Measurements from ENCODE around the gene SLC25A23. TPM values are rescaled to one million over a fixed set of nuclear protein-coding genes. Genes with fewer than 3 reads are reported as not detected.

Gene SLC25A23
- total and polyA plus RNA-seq, 2 experiments from 2014 or later: 56.6 to 59.0 TPM

GRCh38 chr19:6448045-6448444 is 11.5 kb downstream of the SLC25A23 start:
- WGBS (ENCODE audit: low lambda C conversion rate, missing lambda C conversion rate): 75% methylated on average over 3 of the region's 3 CpGs
- H2AFZ ChIP-seq: no peak overlapping the region
- no peaks in the 10 kb centered on the region for H4K20me1 ChIP-seq (ENCODE audit: insufficient read depth, poor library complexity, severe bottlenecking)
- no peak for DNase-seq (ENCODE audit: low spot score)
- H3K9me3 ChIP-seq (ENCODE audit: low read depth): no peaks in the 10 kb centered on the region
- no peaks in the 10 kb centered on the region for H3K9me2 ChIP-seq (replicated peaks; ENCODE audit: insufficient read depth)
- H3K4me2 ChIP-seq: no peak overlapping the region
- no peak overlapping the region for H3K27ac ChIP-seq
- no peaks in the 10 kb centered on the region for H3K36me3 ChIP-seq (replicated peaks; ENCODE audit: insufficient read depth, low read depth)
- no peak for TF ChIP-seq EZH2phosphoT487 (IDR thresholded peaks at IDR 0.05; ENCODE audit: low read depth, severe bottlenecking, unreplicated experiment)
- TF ChIP-seq EZH2 (IDR thresholded peaks at IDR 0.05; ENCODE audit: borderline replicate concordance): no peak
- TF ChIP-seq, protein P1, sequence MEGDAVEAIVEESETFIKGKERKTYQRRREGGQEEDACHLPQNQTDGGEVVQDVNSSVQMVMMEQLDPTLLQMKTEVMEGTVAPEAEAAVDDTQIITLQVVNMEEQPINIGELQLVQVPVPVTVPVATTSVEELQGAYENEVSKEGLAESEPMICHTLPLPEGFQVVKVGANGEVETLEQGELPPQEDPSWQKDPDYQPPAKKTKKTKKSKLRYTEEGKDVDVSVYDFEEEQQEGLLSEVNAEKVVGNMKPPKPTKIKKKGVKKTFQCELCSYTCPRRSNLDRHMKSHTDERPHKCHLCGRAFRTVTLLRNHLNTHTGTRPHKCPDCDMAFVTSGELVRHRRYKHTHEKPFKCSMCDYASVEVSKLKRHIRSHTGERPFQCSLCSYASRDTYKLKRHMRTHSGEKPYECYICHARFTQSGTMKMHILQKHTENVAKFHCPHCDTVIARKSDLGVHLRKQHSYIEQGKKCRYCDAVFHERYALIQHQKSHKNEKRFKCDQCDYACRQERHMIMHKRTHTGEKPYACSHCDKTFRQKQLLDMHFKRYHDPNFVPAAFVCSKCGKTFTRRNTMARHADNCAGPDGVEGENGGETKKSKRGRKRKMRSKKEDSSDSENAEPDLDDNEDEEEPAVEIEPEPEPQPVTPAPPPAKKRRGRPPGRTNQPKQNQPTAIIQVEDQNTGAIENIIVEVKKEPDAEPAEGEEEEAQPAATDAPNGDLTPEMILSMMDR (IDR thresholded peaks at IDR 0.05; ENCODE audit: poor library complexity): no peak
- H3K79me2 ChIP-seq: no peaks in the 10 kb centered on the region
- no peaks in the 10 kb centered on the region for H3K4me1 ChIP-seq (ENCODE audit: insufficient read depth)
- H3K4me3 ChIP-seq: no peak overlapping the region
- H3K27me3 ChIP-seq: no peaks in the 10 kb centered on the region

DNA sequence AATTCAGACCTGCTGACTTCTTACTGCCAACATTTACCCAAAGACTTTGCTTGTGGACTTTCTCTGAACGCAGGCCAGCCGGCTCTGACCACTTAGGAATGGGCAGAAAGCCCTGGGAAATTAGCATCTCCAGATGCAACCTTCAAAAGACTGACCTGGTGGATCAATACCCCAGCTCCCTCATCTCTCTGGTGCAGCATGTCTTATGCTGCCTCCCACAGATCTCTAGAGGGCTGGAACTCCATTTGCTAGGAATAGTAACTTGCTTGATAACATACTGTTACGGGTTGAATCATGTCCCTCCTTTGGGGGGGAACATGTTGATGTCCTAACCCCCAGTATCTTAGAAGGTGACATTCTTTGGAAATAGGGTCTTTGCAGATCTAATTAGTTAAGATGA is 13.1 kb downstream of the SLC25A23 start:
- Histone ChIP-seq H3K27ac (no peak overlapping the region), H3K4me2 (no peak overlapping the region), H3K9me2 (replicated peaks; ENCODE audit: insufficient read depth) (no peaks in the 10 kb centered on the region), H3K27me3 (no peaks in the 10 kb centered on the region), H3K4me1 (ENCODE audit: insufficient read depth) (no peaks in the 10 kb centered on the region), H3K4me3 (no peak overlapping the region), H4K20me1 (ENCODE audit: insufficient read depth, poor library complexity, severe bottlenecking) (no peaks in the 10 kb centered on the region), H3K36me3 (replicated peaks; ENCODE audit: insufficient read depth, low read depth) (no peaks in the 10 kb centered on the region), H3K9me3 (ENCODE audit: low read depth) (no peaks in the 10 kb centered on the region), H2AFZ (no peak overlapping the region), H3K79me2 (no peaks in the 10 kb centered on the region)
- no peak for DNase-seq (ENCODE audit: low spot score)
- TF ChIP-seq, protein P1 (IDR thresholded peaks at IDR 0.05; ENCODE audit: poor library complexity): no peak
- WGBS (ENCODE audit: low lambda C conversion rate, missing lambda C conversion rate): 89% methylated on average over 3 of the region's 3 CpGs

DNA sequence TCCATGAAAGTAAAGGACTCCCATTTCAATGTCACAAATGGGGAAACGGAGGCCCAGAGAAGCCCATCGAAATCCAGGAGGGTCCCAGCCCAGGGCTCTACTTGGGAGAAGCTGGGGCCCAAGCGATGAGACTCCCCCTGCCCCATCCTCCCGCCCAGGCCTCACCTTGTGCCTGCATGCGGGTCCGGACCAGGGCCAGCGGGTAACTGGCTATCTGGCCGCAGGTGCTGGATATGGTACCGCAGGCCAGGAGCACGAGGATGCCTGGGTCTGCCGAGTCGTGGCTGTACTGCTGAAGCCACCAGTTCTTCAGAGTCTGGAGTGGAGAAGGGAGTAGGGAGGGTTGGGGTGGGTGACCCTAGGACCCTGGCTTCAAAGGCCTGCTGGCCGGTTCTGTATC is 15.6 kb downstream of the SLC25A23 start:
- Histone ChIP-seq H3K9me3 (ENCODE audit: low read depth) (no peaks in the 10 kb centered on the region), H3K79me2 (no peaks in the 10 kb centered on the region), H4K20me1 (ENCODE audit: insufficient read depth, poor library complexity, severe bottlenecking) (no peaks in the 10 kb centered on the region), H3K4me2 (no peak overlapping the region), H3K4me3 (no peak overlapping the region), H3K9me2 (replicated peaks; ENCODE audit: insufficient read depth) (no peaks in the 10 kb centered on the region), H3K27ac (no peak overlapping the region), H3K36me3 (replicated peaks; ENCODE audit: insufficient read depth, low read depth) (no peaks in the 10 kb centered on the region), H3K4me1 (ENCODE audit: insufficient read depth) (no peaks in the 10 kb centered on the region), H3K27me3 (no peaks in the 10 kb centered on the region), H2AFZ (no peak overlapping the region)
- DNase-seq (ENCODE audit: low spot score): no peak
- TF ChIP-seq, protein P1 (IDR thresholded peaks at IDR 0.05; ENCODE audit: poor library complexity): no peak
- TF ChIP-seq EZH2phosphoT487 (IDR thresholded peaks at IDR 0.05; ENCODE audit: low read depth, severe bottlenecking, unreplicated experiment): no peak
- no peak for TF ChIP-seq EZH2 (IDR thresholded peaks at IDR 0.05; ENCODE audit: borderline replicate concordance)
- 98% methylated on average over 13 of the region's 13 CpGs for WGBS (ENCODE audit: low lambda C conversion rate, missing lambda C conversion rate)

DNA sequence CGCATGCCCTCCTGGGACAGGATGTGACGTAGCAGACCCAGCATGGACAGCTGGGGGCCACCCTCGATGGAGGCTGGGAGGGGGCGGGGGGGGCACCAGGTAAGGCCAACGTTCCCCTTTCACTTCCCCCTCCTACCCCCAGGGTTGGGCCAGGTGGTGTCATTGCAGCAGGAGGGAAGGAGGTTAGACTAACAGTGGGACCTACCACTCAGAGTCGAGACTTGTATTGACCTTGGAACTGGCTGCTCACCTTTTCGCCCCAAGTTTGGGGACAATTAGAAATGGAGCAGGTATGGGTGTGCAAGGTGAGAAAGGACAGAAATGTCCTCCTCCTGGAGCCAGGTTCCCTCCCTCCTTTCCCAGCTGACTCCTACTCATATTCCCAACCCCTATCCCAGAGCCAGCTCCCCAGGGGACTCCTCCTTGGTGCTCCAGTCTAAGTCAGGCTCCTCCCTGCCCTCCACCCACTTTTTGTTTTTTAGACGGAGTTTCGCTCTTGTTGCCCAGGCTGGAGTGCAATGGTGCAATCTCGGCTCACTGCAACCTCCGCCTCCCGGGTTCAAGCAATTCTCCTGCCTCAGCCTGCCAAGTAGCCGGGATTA is 17.4 kb downstream of the SLC25A23 start:
- Histone ChIP-seq H3K9me3 (ENCODE audit: low read depth) (no peaks in the 10 kb centered on the region), H3K9me2 (replicated peaks; ENCODE audit: insufficient read depth) (no peaks in the 10 kb centered on the region), H4K20me1 (ENCODE audit: insufficient read depth, poor library complexity, severe bottlenecking) (no peaks in the 10 kb centered on the region), H3K27ac (no peak overlapping the region), H3K4me3 (no peak overlapping the region), H2AFZ (no peak overlapping the region), H3K27me3 (no peaks in the 10 kb centered on the region), H3K4me2 (no peak overlapping the region), H3K36me3 (replicated peaks; ENCODE audit: insufficient read depth, low read depth) (no peaks in the 10 kb centered on the region), H3K79me2 (no peaks in the 10 kb centered on the region), H3K4me1 (ENCODE audit: insufficient read depth) (no peaks in the 10 kb centered on the region)
- no peak for DNase-seq (ENCODE audit: low spot score)
- TF ChIP-seq, protein P1 (IDR thresholded peaks at IDR 0.05; ENCODE audit: poor library complexity): no peak
- TF ChIP-seq EZH2 (IDR thresholded peaks at IDR 0.05; ENCODE audit: borderline replicate concordance) (no peak), EZH2phosphoT487 (IDR thresholded peaks at IDR 0.05; ENCODE audit: low read depth, severe bottlenecking, unreplicated experiment) (no peak)
- WGBS (ENCODE audit: low lambda C conversion rate, missing lambda C conversion rate): 90% methylated on average over 12 of the region's 13 CpGs
